ENCODE data around the gene FTL.

GRCh38 chr19:48950159-48950558 lies 14.9 kb upstream of the FTL start:
- TF ChIP-seq, protein P1, sequence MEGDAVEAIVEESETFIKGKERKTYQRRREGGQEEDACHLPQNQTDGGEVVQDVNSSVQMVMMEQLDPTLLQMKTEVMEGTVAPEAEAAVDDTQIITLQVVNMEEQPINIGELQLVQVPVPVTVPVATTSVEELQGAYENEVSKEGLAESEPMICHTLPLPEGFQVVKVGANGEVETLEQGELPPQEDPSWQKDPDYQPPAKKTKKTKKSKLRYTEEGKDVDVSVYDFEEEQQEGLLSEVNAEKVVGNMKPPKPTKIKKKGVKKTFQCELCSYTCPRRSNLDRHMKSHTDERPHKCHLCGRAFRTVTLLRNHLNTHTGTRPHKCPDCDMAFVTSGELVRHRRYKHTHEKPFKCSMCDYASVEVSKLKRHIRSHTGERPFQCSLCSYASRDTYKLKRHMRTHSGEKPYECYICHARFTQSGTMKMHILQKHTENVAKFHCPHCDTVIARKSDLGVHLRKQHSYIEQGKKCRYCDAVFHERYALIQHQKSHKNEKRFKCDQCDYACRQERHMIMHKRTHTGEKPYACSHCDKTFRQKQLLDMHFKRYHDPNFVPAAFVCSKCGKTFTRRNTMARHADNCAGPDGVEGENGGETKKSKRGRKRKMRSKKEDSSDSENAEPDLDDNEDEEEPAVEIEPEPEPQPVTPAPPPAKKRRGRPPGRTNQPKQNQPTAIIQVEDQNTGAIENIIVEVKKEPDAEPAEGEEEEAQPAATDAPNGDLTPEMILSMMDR (IDR thresholded peaks at IDR 0.05; ENCODE audit: low read depth, low read length), result no peak
- no peak for TF ChIP-seq EZH2phosphoT487 (IDR thresholded peaks at IDR 0.05; ENCODE audit: low read depth)
